Smooth muscle cell (in vitro differentiated cells): ENCODE results near the gene CLCNKA. TPM values are rescaled to one million over a fixed set of nuclear protein-coding genes. Genes with fewer than 3 reads are reported as not detected.

Experiments used
- DNase-seq: peaks from one replicate; lab custom pipeline; 2025; ENCODE audit not compliant: unreplicated experiment; lab: John Stamatoyannopoulos, UW
- H2AFZ ChIP-seq: fragments of 200-600 bp; sonication (generic); 2 replicates; pipeline ENCODE4 v1.6.0; 2016; ENCODE audit warnings: antibody characterized with exemption, low read depth, mild to moderate bottlenecking
- H3F3A ChIP-seq: fragments of 200-600 bp; sonication (generic); 2 replicates; pipeline ENCODE4 v1.6.0; 2017; ENCODE audit warnings: antibody characterized with exemption, low read depth
- H3K27ac ChIP-seq: fragments of 200-600 bp; sonication (generic); 2 replicates; pipeline ENCODE4 v1.5.1; 2016; ENCODE audit warnings: low read depth, mild to moderate bottlenecking
- H3K27me3 ChIP-seq: fragments of 200-600 bp; sonication (generic); 2 replicates; pipeline ENCODE4 v1.6.1; 2016; ENCODE audit warnings: low read depth, mild to moderate bottlenecking
- H3K36me3 ChIP-seq: fragments of 200-600 bp; sonication (generic); 2 replicates; pipeline ENCODE4 v1.5.1; 2016; ENCODE audit warnings: low read depth
- H3K4me1 ChIP-seq: fragments of 200-600 bp; sonication (generic); 2 replicates; pipeline ENCODE4 v1.5.1; 2016; ENCODE audit warnings: low read depth
- H3K4me2 ChIP-seq: fragments of 200-600 bp; sonication (generic); 2 replicates; pipeline ENCODE4 v1.6.0; 2016; ENCODE audit warnings: mild to moderate bottlenecking
- H3K4me3 ChIP-seq: fragments of 200-600 bp; sonication (generic); 2 replicates; pipeline ENCODE4 v1.5.1; 2016; ENCODE audit warnings: mild to moderate bottlenecking
- H3K79me2 ChIP-seq: fragments of 200-600 bp; sonication (generic); 2 replicates; pipeline ENCODE4 v1.6.0; 2016; ENCODE audit warnings: low read depth, mild to moderate bottlenecking
- H3K9ac ChIP-seq: fragments of 200-600 bp; sonication (generic); 2 replicates; pipeline ENCODE4 v1.6.0; 2016; ENCODE audit warnings: low read depth
- H3K9me3 ChIP-seq: fragments of 200-600 bp; sonication (generic); replicated peaks from 2 replicates; pipeline ENCODE4 v1.5.1; 2016; ENCODE audit warnings: low read depth
- H4K20me1 ChIP-seq: fragments of 200-600 bp; sonication (generic); 2 replicates; pipeline ENCODE4 v1.6.0; 2016; ENCODE audit warnings: low read depth
- CTCF ChIP-seq: fragments of 200-600 bp; sonication (generic); IDR thresholded peaks from 2 replicates; pipeline ENCODE4 v1.5.1; 2017; ENCODE audit warnings: borderline replicate concordance, mild to moderate bottlenecking, antibody characterized with exemption; ENCODE audit not compliant: insufficient read depth, poor library complexity, severe bottlenecking
- WGBS: methylation state at CpG from one replicate; pipeline ENCODE4 v1.1.7; 2016; ENCODE audit warnings: low lambda C conversion rate; 5-methylcytosine and 5-hydroxymethylcytosine counted together
- polyA plus RNA-seq: library from polyadenylated mRNA; unstranded; fragments of >200 nt; fragmentation: Nextera tagmentation; extraction: Ambion mirVana; gene quantifications from 2 replicates; pipeline ENCODE4 v1.2.1, GENCODE V29; 2016
- total RNA-seq: library from RNA; depleted of rRNA; stranded (reverse); fragments of >200 nt; gene quantifications from 2 replicates; pipeline ENCODE4 v1.2.3, GENCODE V29; 2014

CLCNKA gene
- total and polyA plus RNA-seq, 2 experiments from 2014 or later, result 0.46 TPM; not detected in 1

- peaks cover 6% of the 10 kb centered on the region for H3K4me1 ChIP-seq
- 11% methylated on average over 14 of the region's 36 CpGs for WGBS
- H4K20me1 ChIP-seq, result no peaks in the 10 kb centered on the region
- H3K4me3 ChIP-seq, result peak overlapping the region; percentile 51
- peak overlapping the region; percentile 91 for H3K4me2 ChIP-seq
- H3F3A ChIP-seq, result no peaks in the 10 kb centered on the region
- peak; percentile 71 for DNase-seq
- TF ChIP-seq CTCF, result no peak
- no peak overlapping the region for H2AFZ ChIP-seq
- H3K27me3 ChIP-seq, result no peaks in the 10 kb centered on the region
- H3K36me3 ChIP-seq, result no peaks in the 10 kb centered on the region
- H3K79me2 ChIP-seq, result no peaks in the 10 kb centered on the region
- H3K27ac ChIP-seq, result peak overlapping the region; percentile 84
- peak overlapping the region; percentile 91 for H3K9ac ChIP-seq
- no peaks in the 10 kb centered on the region for H3K9me3 ChIP-seq
Measured at GRCh38 chr1:16012590-16013219, 9.1 kb upstream of the CLCNKA start.

GRCh38 chr1:16013220-16013907, 8.5 kb upstream of the CLCNKA start:
- Histone ChIP-seq H3K9ac (peak overlapping the region; percentile 91), H3K4me3 (peak overlapping the region; percentile 51), H3K79me2 (no peaks in the 10 kb centered on the region), H3F3A (no peaks in the 10 kb centered on the region), H3K27ac (peak overlapping the region; percentile 84), H3K4me1 (peaks cover 8% of the 10 kb centered on the region), H3K27me3 (no peaks in the 10 kb centered on the region), H3K9me3 (no peaks in the 10 kb centered on the region), H3K36me3 (no peaks in the 10 kb centered on the region), H2AFZ (no peak overlapping the region), H3K4me2 (peak overlapping the region; percentile 91), H4K20me1 (no peaks in the 10 kb centered on the region)
- TF ChIP-seq CTCF, result no peak
- 29% methylated on average over 22 of the region's 28 CpGs for WGBS
- peak; percentile 71 for DNase-seq

GRCh38 chr1:16013908-16014258, 8.0 kb upstream of the CLCNKA start:
- H3K9ac ChIP-seq, result peak overlapping the region; percentile 28
- H3K79me2 ChIP-seq, result no peaks in the 10 kb centered on the region
- peak overlapping the region; percentile 84 for H3K27ac ChIP-seq
- H3K27me3 ChIP-seq, result no peaks in the 10 kb centered on the region
- 63% methylated on average over 4 of the region's 4 CpGs for WGBS
- H2AFZ ChIP-seq, result no peak overlapping the region
- no peak for DNase-seq
- peak overlapping the region; percentile 91 for H3K4me2 ChIP-seq
- H3K9me3 ChIP-seq, result no peaks in the 10 kb centered on the region
- no peak for TF ChIP-seq CTCF
- peaks cover 14% of the 10 kb centered on the region for H3K4me1 ChIP-seq
- no peaks in the 10 kb centered on the region for H4K20me1 ChIP-seq
- no peak overlapping the region for H3K4me3 ChIP-seq
- no peaks in the 10 kb centered on the region for H3F3A ChIP-seq
- no peaks in the 10 kb centered on the region for H3K36me3 ChIP-seq
